Aorta (tissue), 5 donors: Measurements from ENCODE around the gene PAPPA. TPM values are rescaled to one million over a fixed set of nuclear protein-coding genes. Genes with fewer than 3 reads are reported as not detected.

Source experiments
- ATAC-seq: fragments of 200-7000 bp; cut with Tn5 transposase; one replicate; pipeline ENCODE4 v1.9.1; 2022; ENCODE audit warnings: moderate library complexity; ENCODE audit not compliant: low FRiP score
- DNase-seq, 2 donors: peaks; one replicate each; pipeline ENCODE4 v3.0.0-alpha.2; 2020
- H3K27ac ChIP-seq, 2 donors: one replicate each; pipeline ENCODE4 v1.5.1; 2013; ENCODE audit warnings: low read length in 2 of 2, mild to moderate bottlenecking in 2 of 2, moderate library complexity in 2 of 2, control low read depth in 1 of 2, inconsistent platforms in 1 of 2, low read depth in 1 of 2
- H3K27me3 ChIP-seq, 2 donors: one replicate each; pipeline ENCODE4 v1.6.1; 2013; ENCODE audit warnings: control low read depth in 1 of 2, low read length in 1 of 2, mild to moderate bottlenecking in 1 of 2, moderate library complexity in 1 of 2; ENCODE audit not compliant: insufficient read depth in 2 of 2, control insufficient read depth in 1 of 2
- H3K36me3 ChIP-seq, 2 donors: one replicate each; pipeline ENCODE4 v1.6.1; 2013; ENCODE audit warnings: control low read depth in 1 of 2, low read length in 1 of 2, mild to moderate bottlenecking in 1 of 2; ENCODE audit not compliant: insufficient read depth in 2 of 2, control insufficient read depth in 1 of 2
- H3K4me1 ChIP-seq, 2 donors: one replicate each; pipeline ENCODE4 v1.6.1; 2013; ENCODE audit warnings: low read length in 2 of 2, control low read depth in 1 of 2, mild to moderate bottlenecking in 1 of 2, moderate library complexity in 1 of 2; ENCODE audit not compliant: insufficient read depth in 2 of 2, control insufficient read depth in 1 of 2
- H3K4me3 ChIP-seq, 2 donors: one replicate each; pipeline ENCODE4 v1.5.1; 2013; ENCODE audit warnings: low read length in 2 of 2, control low read depth in 1 of 2, mild to moderate bottlenecking in 1 of 2
- H3K9me3 ChIP-seq: one replicate; pipeline ENCODE4 v1.6.1; 2013; ENCODE audit warnings: mild to moderate bottlenecking, low read length; ENCODE audit not compliant: control insufficient read depth
- WGBS, 2 donors: extraction: QIAGEN DNeasy Blood & Tissue Kit; methylation state at CpG; one replicate each; pipeline ENCODE4 v1.1.7; 2013; 5-methylcytosine and 5-hydroxymethylcytosine counted together
- intact Hi-C, 2 donors: fragments of 100-400 bp; cut with DNase I; formaldehyde crosslinking; loops; one replicate each; pipeline versions ENCODE4 v1.14.2 to v1.15.0; 2022
- polyA plus RNA-seq, 2 donors: library from polyadenylated mRNA; stranded (reverse); fragments of 200-250 nt; gene quantifications; one replicate each; pipeline ENCODE4 v1.2.3, GENCODE V29; 2013
- total RNA-seq, 2 donors: library from RNA; stranded (reverse); fragmentation: NEBNext Ultra II Directional; extraction: Animal tissue kit (Norgen Biotek cat#: 25700); gene quantifications; one replicate each; pipeline ENCODE4 v1.2.1, GENCODE V29; 2021
- donor health status: healthy with polysubstance abuse.
- donor health status: Bipolar disorder and iron deficiency.
- donor health status: DM: no; HTN: no; CAD: no.
- donor health status: DM: no; HTN: no; CAD: no.
- donor health status: DM: yes; HTN: yes; CAD: no.

The PAPPA gene
- total and polyA plus RNA-seq, 4 donors: 0.50 to 16.6 (median 7.3) TPM

- intact Hi-C loops: no loop called here
- peaks cover 0 to 9% of the 10 kb centered on the region in 2 donors for H3K36me3 ChIP-seq
- WGBS, 2 donors: 25 to 32% methylated on average over 1 of the region's 1 CpG
- H3K27me3 ChIP-seq: no peaks in the 10 kb centered on the region
- no peak overlapping the region for H3K27ac ChIP-seq
- DNase-seq (no peak), ATAC-seq (no peak)
- H3K4me3 ChIP-seq: no peak overlapping the region
- no peaks in the 10 kb centered on the region for H3K4me1 ChIP-seq
- peaks cover 1% of the 10 kb centered on the region for H3K9me3 ChIP-seq
Observed at GRCh38 chr9:116230051-116230632, 76.6 kb downstream of the PAPPA start.

GRCh38 chr9:116232424-116233159, 79.0 kb downstream of the PAPPA start:
- WGBS, 2 donors: 39 to 42% methylated on average over 5 of the region's 5 CpGs
- DNase-seq (no peak), ATAC-seq (no peak)
- intact Hi-C loops: no loop called here
- H3K36me3 ChIP-seq: peaks cover 0 to 1% of the 10 kb centered on the region in 2 donors
- H3K27ac ChIP-seq: no peak overlapping the region
- no peaks in the 10 kb centered on the region for H3K4me1 ChIP-seq
- H3K9me3 ChIP-seq: no peaks in the 10 kb centered on the region
- no peak overlapping the region for H3K4me3 ChIP-seq
- H3K27me3 ChIP-seq: no peaks in the 10 kb centered on the region

- ATAC-seq (no peak), DNase-seq (no peak)
- no peaks in the 10 kb centered on the region for H3K27me3 ChIP-seq
- H3K4me1 ChIP-seq: no peaks in the 10 kb centered on the region
- peaks cover 0 to 1% of the 10 kb centered on the region in 2 donors for H3K36me3 ChIP-seq
- no peak overlapping the region for H3K27ac ChIP-seq
- no peaks in the 10 kb centered on the region for H3K9me3 ChIP-seq
- 97% methylated on average over 3 of the region's 3 CpGs for WGBS, 2 donors
- intact Hi-C loops: no loop called here
- H3K4me3 ChIP-seq: no peak overlapping the region
Observed at GRCh38 chr9:116233160-116233530, 79.6 kb downstream of the PAPPA start.

- H3K9me3 ChIP-seq: no peaks in the 10 kb centered on the region
- no peaks in the 10 kb centered on the region for H3K27me3 ChIP-seq
- no peak overlapping the region for H3K27ac ChIP-seq
- DNase-seq (no peak), ATAC-seq (no peak)
- H3K4me3 ChIP-seq: no peak overlapping the region
- peaks cover 0 to 1% of the 10 kb centered on the region in 2 donors for H3K36me3 ChIP-seq
- intact Hi-C loops: no loop called here
- whole genome bisulfite sequencing, 2 donors: 44 to 49% methylated on average over 4 of the region's 4 CpGs
- peaks cover 0 to 1% of the 10 kb centered on the region in 2 donors for H3K4me1 ChIP-seq
Observed at GRCh38 chr9:116234081-116234480, 80.5 kb downstream of the PAPPA start.

GRCh38 chr9:116236979-116237378, 83.4 kb downstream of the PAPPA start:
- ATAC-seq: no peak
- intact Hi-C loops: no loop called here
- no peaks in the 10 kb centered on the region for H3K9me3 ChIP-seq

GRCh38 chr9:116237456-116237855, 83.9 kb downstream of the PAPPA start:
- H3K9me3 ChIP-seq: no peaks in the 10 kb centered on the region
- ATAC-seq: no peak
- DNase-seq: no peak
- intact Hi-C loops: no loop called here
- H3K27ac ChIP-seq: no peak overlapping the region
- peaks cover 0 to 1% of the 10 kb centered on the region in 2 donors for H3K4me1 ChIP-seq
- WGBS, 2 donors: 92 to 94% methylated on average over 4 of the region's 4 CpGs
- no peak overlapping the region for H3K4me3 ChIP-seq
- peaks cover 0 to 1% of the 10 kb centered on the region in 2 donors for H3K36me3 ChIP-seq
- no peaks in the 10 kb centered on the region for H3K27me3 ChIP-seq

More at GRCh38 chr9:116236979-116237378, 83.4 kb downstream of the PAPPA start:
- Histone ChIP-seq H3K36me3 (peaks cover 0 to 1% of the 10 kb centered on the region in 2 donors), H3K27ac (no peak overlapping the region), H3K4me3 (no peak overlapping the region), H3K27me3 (no peaks in the 10 kb centered on the region), H3K4me1 (peaks cover 0 to 1% of the 10 kb centered on the region in 2 donors)
- DNase-seq: no peak

GRCh38 chr9:116238225-116238624, 84.6 kb downstream of the PAPPA start:
- no peak overlapping the region for H3K4me3 ChIP-seq
- WGBS, 2 donors: 19 to 29% methylated on average over 2 of the region's 2 CpGs
- H3K4me1 ChIP-seq: peaks cover 0 to 1% of the 10 kb centered on the region in 2 donors
- intact Hi-C loops: no loop called here
- no peak overlapping the region for H3K27ac ChIP-seq
- peaks cover 0 to 1% of the 10 kb centered on the region in 2 donors for H3K36me3 ChIP-seq
- DNase-seq: no peak
- H3K27me3 ChIP-seq: no peaks in the 10 kb centered on the region
- no peak for ATAC-seq
- H3K9me3 ChIP-seq: no peaks in the 10 kb centered on the region

- Histone ChIP-seq H3K4me1 (peaks cover 0 to 1% of the 10 kb centered on the region in 2 donors), H3K36me3 (peaks cover 0 to 3% of the 10 kb centered on the region in 2 donors), H3K4me3 (no peak overlapping the region), H3K27me3 (no peaks in the 10 kb centered on the region), H3K27ac (no peak overlapping the region), H3K9me3 (no peaks in the 10 kb centered on the region)
- intact Hi-C loops: no loop called here
- DNase-seq (no peak), ATAC-seq (no peak)
- 17 to 27% methylated on average over 1 of the region's 1 CpG for WGBS, 2 donors
Observed at GRCh38 chr9:116238776-116239340, 85.3 kb downstream of the PAPPA start.

- WGBS, 2 donors: 92 to 100% methylated on average over 1 of the region's 1 CpG
- Histone ChIP-seq H3K4me1 (no peaks in the 10 kb centered on the region), H3K27ac (no peak overlapping the region), H3K9me3 (no peaks in the 10 kb centered on the region), H3K4me3 (no peak overlapping the region), H3K36me3 (peaks cover 0 to 3% of the 10 kb centered on the region in 2 donors), H3K27me3 (no peaks in the 10 kb centered on the region)
- DNase-seq (no peak), ATAC-seq (no peak)
- intact Hi-C loops: no loop called here
Observed at GRCh38 chr9:116243708-116244107, 90.1 kb downstream of the PAPPA start.
